Thyroid gland (tissue), 4 donors: ENCODE data around the gene AK3.

Experiments
- CTCF ChIP-seq, 6 experiments: fragments of 200-600 bp in 3 of 6; fragments of 450-650 bp in 3 of 6; sonication (generic) in 3 of 6; IDR thresholded peaks; one replicate each; pipeline ENCODE4 v1.5.1; 2016 to 2019; ENCODE audit warnings: antibody characterized with exemption in 6 of 6, mild to moderate bottlenecking in 2 of 6, inconsistent platforms in 1 of 6, moderate library complexity in 1 of 6
- POLR2A ChIP-seq, 2 donors: fragments of 450-650 bp; IDR thresholded peaks; one replicate each; pipeline ENCODE4 v1.6.1; 2017; ENCODE audit warnings: antibody characterized with exemption in 2 of 2, mild to moderate bottlenecking in 2 of 2, moderate library complexity in 1 of 2

GRCh38 chr9:4732890-4733289 lies 8.1 kb downstream of the AK3 start:
- TF ChIP-seq CTCF (IDR thresholded peaks at IDR 0.05) (no peak), POLR2A (IDR thresholded peaks at IDR 0.05) (no peak)
